Progenitor cell of endocrine pancreas (in vitro differentiated cells): ENCODE data around the gene SPAG5. TPM values are rescaled to one million over a fixed set of nuclear protein-coding genes. Genes with fewer than 3 reads are reported as not detected.
A peak's percentile ranks its signal among the peaks of the same experiment; 100 is the strongest.

Experiments used
- DNase-seq: peaks from one replicate; pipeline ENCODE4 v3.0.0; 2021; ENCODE audit warnings: low spot score; ENCODE audit not compliant: unreplicated experiment
- H3K27ac Mint-ChIP-seq: 2 replicates; pipeline ENCODE4 v1.8.0; 2021; ENCODE audit warnings: mild to moderate bottlenecking, moderate library complexity, mixed read lengths
- H3K27me3 Mint-ChIP-seq: 2 replicates; pipeline ENCODE4 v1.8.0; 2021; ENCODE audit warnings: mixed read lengths
- H3K36me3 Mint-ChIP-seq: 2 replicates; pipeline ENCODE4 v1.8.0; 2022; ENCODE audit warnings: mixed read lengths; ENCODE audit not compliant: insufficient read depth
- H3K4me1 Mint-ChIP-seq: 2 replicates; pipeline ENCODE4 v1.8.0; 2021; ENCODE audit warnings: low read depth, mixed read lengths
- H3K4me3 Mint-ChIP-seq: 2 replicates; pipeline ENCODE4 v1.8.0; 2021; ENCODE audit warnings: low read depth, mild to moderate bottlenecking, moderate library complexity, mixed read lengths
- H3K9me3 Mint-ChIP-seq: 2 replicates; pipeline ENCODE4 v1.8.0; 2021; ENCODE audit warnings: low read depth, mixed read lengths
- CTCF ChIP-seq: fragments of 200-600 bp; sonication (generic); IDR thresholded peaks from one replicate; pipeline ENCODE4 v1.5.0; 2021; ENCODE audit warnings: antibody characterized with exemption, mild to moderate bottlenecking; ENCODE audit not compliant: unreplicated experiment
- total RNA-seq: library from RNA; stranded (reverse); gene quantifications from 2 replicates; pipeline ENCODE4 v1.2.1, GENCODE V29; 2021

SPAG5 gene
- total RNA-seq, 1 donor from 2014 or later = 69.4 TPM

- TF ChIP-seq CTCF = peak; percentile 67
- Mint-ChIP-seq H3K36me3 (peaks cover 16% of the 10 kb centered on the region), H3K27ac (peak overlapping the region; percentile 94), H3K4me3 (peak overlapping the region; percentile 88), H3K27me3 (no peaks in the 10 kb centered on the region), H3K4me1 (peaks cover 21% of the 10 kb centered on the region), H3K9me3 (no peaks in the 10 kb centered on the region)
- DNase-seq = peak; percentile 18
Observed at GRCh38 chr17:28643983-28644786, 45.4 kb upstream of the SPAG5 start.

- peaks cover 27% of the 10 kb centered on the region for H3K36me3 Mint-ChIP-seq
- no peak for DNase-seq
- no peak for TF ChIP-seq CTCF
- peaks cover 18% of the 10 kb centered on the region for H3K4me1 Mint-ChIP-seq
- H3K27ac Mint-ChIP-seq = no peak overlapping the region
- H3K4me3 Mint-ChIP-seq = no peak overlapping the region
- no peaks in the 10 kb centered on the region for H3K9me3 Mint-ChIP-seq
- no peaks in the 10 kb centered on the region for H3K27me3 Mint-ChIP-seq
Observed at GRCh38 chr17:28641579-28641978, 42.8 kb upstream of the SPAG5 start.

GRCh38 chr17:28635506-28635905 is 36.7 kb upstream of the SPAG5 start:
- TF ChIP-seq CTCF = no peak
- Mint-ChIP-seq H3K4me1 (no peaks in the 10 kb centered on the region), H3K9me3 (no peaks in the 10 kb centered on the region), H3K27me3 (no peaks in the 10 kb centered on the region), H3K4me3 (no peak overlapping the region), H3K36me3 (peaks cover 51% of the 10 kb centered on the region), H3K27ac (no peak overlapping the region)
- no peak for DNase-seq

- no peak overlapping the region for H3K4me3 Mint-ChIP-seq
- no peak for TF ChIP-seq CTCF
- DNase-seq = no peak
- H3K27ac Mint-ChIP-seq = no peak overlapping the region
- H3K9me3 Mint-ChIP-seq = no peaks in the 10 kb centered on the region
- no peaks in the 10 kb centered on the region for H3K27me3 Mint-ChIP-seq
- peaks cover 45% of the 10 kb centered on the region for H3K36me3 Mint-ChIP-seq
- no peaks in the 10 kb centered on the region for H3K4me1 Mint-ChIP-seq
Observed at GRCh38 chr17:28634206-28634865, 35.5 kb upstream of the SPAG5 start.

- no peaks in the 10 kb centered on the region for H3K27me3 Mint-ChIP-seq
- no peak for TF ChIP-seq CTCF
- H3K4me1 Mint-ChIP-seq = no peaks in the 10 kb centered on the region
- H3K9me3 Mint-ChIP-seq = no peaks in the 10 kb centered on the region
- DNase-seq = no peak
- H3K4me3 Mint-ChIP-seq = no peak overlapping the region
- no peak overlapping the region for H3K27ac Mint-ChIP-seq
- peaks cover 20% of the 10 kb centered on the region for H3K36me3 Mint-ChIP-seq
Observed at GRCh38 chr17:28626818-28627217, 28.0 kb upstream of the SPAG5 start.
